GM12878 (cell line): ENCODE results near the gene ZNF581. TPM values are rescaled to one million over a fixed set of nuclear protein-coding genes. Genes with fewer than 3 reads are reported as not detected.
A peak's percentile ranks its signal among the peaks of the same experiment; 100 is the strongest.

ENCODE experiments used
- BMI1 ChIP-seq: fragments of 450-650 bp; IDR thresholded peaks from 2 replicates; pipeline ENCODE4 v1.6.1; 2016; ENCODE audit warnings: mild to moderate bottlenecking, moderate library complexity, borderline replicate concordance
- CBFB ChIP-seq: IDR thresholded peaks from 2 replicates; pipeline ENCODE4 v1.6.1; 2016; ENCODE audit warnings: antibody characterized with exemption, low read depth
- CBX5 ChIP-seq: sonication (generic); IDR thresholded peaks from 2 replicates; pipeline ENCODE4 v1.6.1; 2016; ENCODE audit warnings: low read depth, moderate library complexity, mild to moderate bottlenecking, inconsistent platforms
- CHD1 ChIP-seq: IDR thresholded peaks from 2 replicates; pipeline ENCODE4 v1.6.1; 2012; ENCODE audit warnings: low read depth, low read length, improper control_type of control experiment
- EZH2 ChIP-seq: IDR thresholded peaks from 2 replicates; pipeline ENCODE4 v1.6.1; 2012; ENCODE audit warnings: low read depth, mild to moderate bottlenecking, control low read depth, inconsistent platforms, low read length, borderline replicate concordance; ENCODE audit not compliant: control insufficient read depth
- HDAC2 ChIP-seq: fragments of 200-600 bp; sonication (generic); IDR thresholded peaks from 2 replicates; pipeline ENCODE4 v1.6.1; 2017
- JUNB ChIP-seq: IDR thresholded peaks from 2 replicates; pipeline ENCODE4 v1.6.1; 2016; ENCODE audit warnings: antibody characterized with exemption, mild to moderate bottlenecking
- MEF2A ChIP-seq: IDR thresholded peaks from 2 replicates; pipeline ENCODE4 v1.6.1; 2011; ENCODE audit warnings: low read depth, mild to moderate bottlenecking, low read length, moderate library complexity; ENCODE audit not compliant: insufficient read depth
- MTA3 ChIP-seq: IDR thresholded peaks from 2 replicates; pipeline ENCODE4 v1.6.1; 2012; ENCODE audit warnings: low read length, inconsistent platforms, borderline replicate concordance
- MYB ChIP-seq: fragments of 150-350 bp; IDR thresholded peaks from 2 replicates; pipeline ENCODE4 v1.6.1; 2014; ENCODE audit warnings: mild to moderate bottlenecking, low read depth, low read length, borderline replicate concordance
- NFIC ChIP-seq: IDR thresholded peaks from 2 replicates; pipeline ENCODE4 v1.6.1; 2012; ENCODE audit warnings: low read depth, mild to moderate bottlenecking, inconsistent platforms, low read length, moderate library complexity
- NFYB ChIP-seq: IDR thresholded peaks from 2 replicates; pipeline ENCODE4 v1.6.1; 2011; ENCODE audit warnings: low read depth, mild to moderate bottlenecking, low read length, improper control_type of control experiment, moderate library complexity; ENCODE audit not compliant: insufficient read depth
- POLR2AphosphoS2 ChIP-seq: IDR thresholded peaks from 2 replicates; pipeline ENCODE4 v1.6.1; 2011; ENCODE audit warnings: low read depth, mild to moderate bottlenecking, low read length, improper control_type of control experiment, moderate library complexity
- POLR2AphosphoS5 ChIP-seq: IDR thresholded peaks from 2 replicates; pipeline ENCODE4 v1.6.1; 2011; ENCODE audit warnings: mild to moderate bottlenecking, low read length, inconsistent platforms
- SMC3 ChIP-seq: IDR thresholded peaks from 2 replicates; pipeline ENCODE4 v1.6.1; 2011; ENCODE audit warnings: low read length, improper control_type of control experiment, borderline replicate concordance
- TBL1XR1 ChIP-seq: IDR thresholded peaks from 2 replicates; pipeline ENCODE4 v1.6.1; 2012; ENCODE audit warnings: low read depth, low read length, improper control_type of control experiment
- TCF3 ChIP-seq: IDR thresholded peaks from 2 replicates; pipeline ENCODE4 v1.6.1; 2012; ENCODE audit warnings: low read depth, mild to moderate bottlenecking, low read length, borderline replicate concordance; ENCODE audit not compliant: insufficient read depth
- ZBED1 ChIP-seq: IDR thresholded peaks from 2 replicates; pipeline ENCODE4 v1.6.1; 2016; ENCODE audit warnings: borderline replicate concordance
- ZSCAN29 ChIP-seq: fragments of 450-650 bp; IDR thresholded peaks from 2 replicates; pipeline ENCODE4 v1.6.1; 2017; ENCODE audit warnings: mild to moderate bottlenecking, moderate library complexity
- polyA plus RNA-seq, 11 experiments: library from polyadenylated mRNA; depleted of rRNA in 4 of 11; unstranded in 6 of 11; stranded (reverse) in 5 of 11; fragments of >200 nt; fragmentation: Nextera tagmentation in 4 of 11; fragmentation: Illumina TruSeq in 1 of 11; extraction: Ambion mirVana in 4 of 11; extraction: Trizol in 1 of 11; gene quantifications; 1 replicate in 1 of 11; 2 replicates in 10 of 11; pipeline versions ENCODE4 v1.2.1 to v1.2.3, GENCODE V29; 2011 to 2016; ENCODE audit warnings: inconsistent platforms in 2 of 11, missing spikeins in 2 of 11, low read depth in 1 of 11
- total RNA-seq, 4 experiments: library from RNA; depleted of rRNA in 3 of 4; stranded (reverse); fragments of >200 nt in 3 of 4; fragmentation: Illumina TruSeq in 1 of 4; extraction: Trizol in 1 of 4; gene quantifications; 2 replicates each; pipeline versions ENCODE4 v1.2.1 to v1.2.3, GENCODE V29; 2013 to 2021
- TF ChIP-seq, protein P1 (sequence below): IDR thresholded peaks from 2 replicates; pipeline ENCODE4 v1.6.1; 2012; ENCODE audit warnings: low read depth, low read length, improper control_type of control experiment
- TF ChIP-seq, protein P2 (sequence below): fragments of 450-650 bp; formaldehyde crosslinking; IDR thresholded peaks from 2 replicates; pipeline ENCODE4 v1.4.0; 2020; ENCODE audit warnings: mild to moderate bottlenecking, moderate library complexity
- TF ChIP-seq, protein P3 (sequence below): fragments of 450-650 bp; IDR thresholded peaks from 2 replicates; pipeline ENCODE4 v1.6.1; 2017; ENCODE audit warnings: borderline replicate concordance
- TF ChIP-seq, protein P4 (sequence below): fragments of 150-350 bp; IDR thresholded peaks from 2 replicates; pipeline ENCODE4 v1.6.1; 2014; ENCODE audit warnings: mild to moderate bottlenecking, low read depth, low read length

Gene ZNF581
- total and polyA plus RNA-seq, 10 of the 15 experiments (the other 5 are each of a cell fraction or from before 2014, with no cell fraction given), result 4.7 to 45.4 (median 22.2) TPM

DNA sequence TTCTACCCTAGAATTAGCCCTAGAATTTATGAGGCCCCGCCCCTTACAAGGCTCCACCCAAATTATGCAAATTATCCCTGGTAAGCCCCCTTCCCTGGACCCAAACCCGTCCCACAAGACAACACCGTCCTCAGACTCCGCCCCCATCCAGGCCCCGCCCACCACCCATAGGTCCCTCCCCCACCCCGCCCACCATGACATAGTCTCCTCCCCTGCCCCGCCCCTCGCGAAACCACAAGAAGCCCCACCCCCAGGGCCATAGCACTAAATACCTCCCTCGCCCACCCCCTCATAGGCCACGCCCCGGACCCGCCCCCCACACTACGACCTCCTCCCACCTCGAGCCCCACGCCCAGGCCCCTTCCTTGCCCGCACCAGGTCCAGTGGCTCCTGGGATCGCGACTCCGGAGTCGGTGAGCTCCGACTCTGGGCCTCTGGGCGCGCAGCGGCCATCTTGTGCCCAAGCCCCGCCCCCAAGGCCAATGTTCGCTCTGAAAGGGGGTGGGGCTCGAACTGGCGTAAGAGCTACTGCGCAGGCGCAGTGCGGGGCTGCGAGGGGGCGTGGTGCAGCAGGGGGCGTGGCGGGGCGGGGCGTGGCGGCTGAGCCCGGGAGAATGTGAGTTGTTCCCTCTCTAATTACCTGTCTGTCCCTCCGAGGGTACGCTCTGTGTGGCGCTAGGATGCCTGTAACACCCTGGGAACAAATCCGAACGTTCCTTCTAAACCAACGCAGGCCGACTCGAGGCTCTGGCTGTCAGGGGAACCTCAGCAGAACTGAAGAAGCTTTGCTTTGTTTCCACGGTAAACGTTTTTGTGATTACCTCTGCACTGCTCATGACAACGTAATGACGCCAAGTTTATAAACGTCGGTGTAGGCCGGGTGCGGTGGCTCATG is 19.1 kb upstream of the ZNF581 start, which contains the start of gene ZNF784 (continued):
- TF ChIP-seq, protein P1, sequence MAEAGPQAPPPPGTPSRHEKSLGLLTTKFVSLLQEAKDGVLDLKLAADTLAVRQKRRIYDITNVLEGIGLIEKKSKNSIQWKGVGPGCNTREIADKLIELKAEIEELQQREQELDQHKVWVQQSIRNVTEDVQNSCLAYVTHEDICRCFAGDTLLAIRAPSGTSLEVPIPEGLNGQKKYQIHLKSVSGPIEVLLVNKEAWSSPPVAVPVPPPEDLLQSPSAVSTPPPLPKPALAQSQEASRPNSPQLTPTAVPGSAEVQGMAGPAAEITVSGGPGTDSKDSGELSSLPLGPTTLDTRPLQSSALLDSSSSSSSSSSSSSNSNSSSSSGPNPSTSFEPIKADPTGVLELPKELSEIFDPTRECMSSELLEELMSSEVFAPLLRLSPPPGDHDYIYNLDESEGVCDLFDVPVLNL, result 0 out of 2 replicates have a peak, but pooled peaks have one; percentile 41
- 0 out of 2 replicates have a peak, but pooled peaks have one; percentile 35 for TF ChIP-seq CBX5
- TF ChIP-seq NFYB, result no peak
- TF ChIP-seq TBL1XR1, result no peak
- peak; percentile 85 for TF ChIP-seq POLR2AphosphoS2
- TF ChIP-seq, protein P2, sequence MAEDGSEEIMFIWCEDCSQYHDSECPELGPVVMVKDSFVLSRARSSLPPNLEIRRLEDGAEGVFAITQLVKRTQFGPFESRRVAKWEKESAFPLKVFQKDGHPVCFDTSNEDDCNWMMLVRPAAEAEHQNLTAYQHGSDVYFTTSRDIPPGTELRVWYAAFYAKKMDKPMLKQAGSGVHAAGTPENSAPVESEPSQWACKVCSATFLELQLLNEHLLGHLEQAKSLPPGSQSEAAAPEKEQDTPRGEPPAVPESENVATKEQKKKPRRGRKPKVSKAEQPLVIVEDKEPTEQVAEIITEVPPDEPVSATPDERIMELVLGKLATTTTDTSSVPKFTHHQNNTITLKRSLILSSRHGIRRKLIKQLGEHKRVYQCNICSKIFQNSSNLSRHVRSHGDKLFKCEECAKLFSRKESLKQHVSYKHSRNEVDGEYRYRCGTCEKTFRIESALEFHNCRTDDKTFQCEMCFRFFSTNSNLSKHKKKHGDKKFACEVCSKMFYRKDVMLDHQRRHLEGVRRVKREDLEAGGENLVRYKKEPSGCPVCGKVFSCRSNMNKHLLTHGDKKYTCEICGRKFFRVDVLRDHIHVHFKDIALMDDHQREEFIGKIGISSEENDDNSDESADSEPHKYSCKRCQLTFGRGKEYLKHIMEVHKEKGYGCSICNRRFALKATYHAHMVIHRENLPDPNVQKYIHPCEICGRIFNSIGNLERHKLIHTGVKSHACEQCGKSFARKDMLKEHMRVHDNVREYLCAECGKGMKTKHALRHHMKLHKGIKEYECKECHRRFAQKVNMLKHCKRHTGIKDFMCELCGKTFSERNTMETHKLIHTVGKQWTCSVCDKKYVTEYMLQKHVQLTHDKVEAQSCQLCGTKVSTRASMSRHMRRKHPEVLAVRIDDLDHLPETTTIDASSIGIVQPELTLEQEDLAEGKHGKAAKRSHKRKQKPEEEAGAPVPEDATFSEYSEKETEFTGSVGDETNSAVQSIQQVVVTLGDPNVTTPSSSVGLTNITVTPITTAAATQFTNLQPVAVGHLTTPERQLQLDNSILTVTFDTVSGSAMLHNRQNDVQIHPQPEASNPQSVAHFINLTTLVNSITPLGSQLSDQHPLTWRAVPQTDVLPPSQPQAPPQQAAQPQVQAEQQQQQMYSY (CRISPR knock-in tag), result no peak
- peak; percentile 14; the same call in 1 of the 2 replicates for TF ChIP-seq CBFB
- no peak for TF ChIP-seq HDAC2
- TF ChIP-seq JUNB, result no peak
- TF ChIP-seq NFIC, result no peak
- no peak for TF ChIP-seq CHD1
- TF ChIP-seq, protein P3, sequence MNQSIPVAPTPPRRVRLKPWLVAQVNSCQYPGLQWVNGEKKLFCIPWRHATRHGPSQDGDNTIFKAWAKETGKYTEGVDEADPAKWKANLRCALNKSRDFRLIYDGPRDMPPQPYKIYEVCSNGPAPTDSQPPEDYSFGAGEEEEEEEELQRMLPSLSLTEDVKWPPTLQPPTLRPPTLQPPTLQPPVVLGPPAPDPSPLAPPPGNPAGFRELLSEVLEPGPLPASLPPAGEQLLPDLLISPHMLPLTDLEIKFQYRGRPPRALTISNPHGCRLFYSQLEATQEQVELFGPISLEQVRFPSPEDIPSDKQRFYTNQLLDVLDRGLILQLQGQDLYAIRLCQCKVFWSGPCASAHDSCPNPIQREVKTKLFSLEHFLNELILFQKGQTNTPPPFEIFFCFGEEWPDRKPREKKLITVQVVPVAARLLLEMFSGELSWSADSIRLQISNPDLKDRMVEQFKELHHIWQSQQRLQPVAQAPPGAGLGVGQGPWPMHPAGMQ, result no peak
- TF ChIP-seq ZBED1, result 0 out of 2 replicates have a peak, but pooled peaks have one; percentile 53
- TF ChIP-seq TCF3, result no peak
- TF ChIP-seq EZH2, result no peak
- TF ChIP-seq MTA3, result no peak
- TF ChIP-seq, protein P4, sequence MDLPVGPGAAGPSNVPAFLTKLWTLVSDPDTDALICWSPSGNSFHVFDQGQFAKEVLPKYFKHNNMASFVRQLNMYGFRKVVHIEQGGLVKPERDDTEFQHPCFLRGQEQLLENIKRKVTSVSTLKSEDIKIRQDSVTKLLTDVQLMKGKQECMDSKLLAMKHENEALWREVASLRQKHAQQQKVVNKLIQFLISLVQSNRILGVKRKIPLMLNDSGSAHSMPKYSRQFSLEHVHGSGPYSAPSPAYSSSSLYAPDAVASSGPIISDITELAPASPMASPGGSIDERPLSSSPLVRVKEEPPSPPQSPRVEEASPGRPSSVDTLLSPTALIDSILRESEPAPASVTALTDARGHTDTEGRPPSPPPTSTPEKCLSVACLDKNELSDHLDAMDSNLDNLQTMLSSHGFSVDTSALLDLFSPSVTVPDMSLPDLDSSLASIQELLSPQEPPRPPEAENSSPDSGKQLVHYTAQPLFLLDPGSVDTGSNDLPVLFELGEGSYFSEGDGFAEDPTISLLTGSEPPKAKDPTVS, result no peak
- 0 out of 2 replicates have a peak, but pooled peaks have one; percentile 17 for TF ChIP-seq MEF2A
- TF ChIP-seq MYB, result no peak
- no peak for TF ChIP-seq BMI1
- TF ChIP-seq POLR2AphosphoS5, result peak; percentile 80
- no peak for TF ChIP-seq SMC3
- TF ChIP-seq ZSCAN29, result no peak
